Measurements from ENCODE around the gene TMEM72.

Gene TMEM72

DNA sequence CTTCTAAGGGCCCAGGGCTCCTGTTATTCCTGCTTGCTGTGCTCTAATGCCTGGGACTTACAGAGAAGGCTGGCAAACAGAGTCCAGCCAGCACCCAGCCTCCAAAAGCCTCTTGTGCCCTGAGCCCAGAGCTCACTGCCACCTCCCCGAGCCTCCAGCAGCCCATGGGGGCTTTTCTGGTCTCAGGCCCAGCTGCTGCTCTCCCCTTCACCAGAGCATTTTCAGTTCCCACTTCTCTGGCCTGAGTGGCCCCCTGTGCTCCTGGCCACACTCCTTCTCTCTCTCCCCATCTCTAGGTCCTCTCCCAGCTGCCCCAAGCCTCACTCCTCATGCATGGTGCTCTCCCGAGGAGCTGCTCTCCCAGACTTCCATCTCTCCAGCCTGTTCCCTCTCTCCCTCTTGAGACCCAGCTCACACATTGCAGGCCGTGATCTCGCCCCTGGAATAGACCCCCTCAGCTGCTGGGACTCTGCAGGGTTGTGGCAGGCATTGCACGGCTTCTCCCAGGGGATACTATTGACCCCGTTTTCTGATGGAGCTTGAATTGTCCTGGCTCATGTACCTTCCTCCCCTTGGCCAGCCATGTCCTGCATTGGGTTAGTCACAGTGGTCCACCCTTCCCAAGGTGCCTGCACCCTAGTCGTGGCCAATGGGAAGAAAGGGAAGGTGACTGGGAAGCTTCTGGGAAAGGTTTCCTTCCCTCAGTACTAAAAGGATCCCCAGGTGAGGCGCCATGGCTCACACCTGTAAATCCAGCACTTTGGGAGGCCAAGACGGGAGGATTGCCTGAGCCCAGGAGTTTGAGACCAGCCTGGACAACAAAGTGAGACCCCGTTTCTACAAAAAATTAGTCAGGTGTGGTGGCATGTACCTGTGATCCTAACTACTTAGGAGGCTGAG, 39.4 kb downstream of the TMEM72 start:
- H3K4me2 ChIP-seq (ENCODE audit: insufficient read depth, low read length) = no peak overlapping the region
- no peak overlapping the region for H3K9ac ChIP-seq (ENCODE audit: low read depth, low read length)
- H3K79me2 ChIP-seq (ENCODE audit: insufficient read depth, low read length) = no peaks in the 10 kb centered on the region
- TF ChIP-seq EZH2 (IDR thresholded peaks at IDR 0.05; ENCODE audit: borderline replicate concordance, low read depth, low read length, severe bottlenecking) = no peak
- TF ChIP-seq, protein P1, sequence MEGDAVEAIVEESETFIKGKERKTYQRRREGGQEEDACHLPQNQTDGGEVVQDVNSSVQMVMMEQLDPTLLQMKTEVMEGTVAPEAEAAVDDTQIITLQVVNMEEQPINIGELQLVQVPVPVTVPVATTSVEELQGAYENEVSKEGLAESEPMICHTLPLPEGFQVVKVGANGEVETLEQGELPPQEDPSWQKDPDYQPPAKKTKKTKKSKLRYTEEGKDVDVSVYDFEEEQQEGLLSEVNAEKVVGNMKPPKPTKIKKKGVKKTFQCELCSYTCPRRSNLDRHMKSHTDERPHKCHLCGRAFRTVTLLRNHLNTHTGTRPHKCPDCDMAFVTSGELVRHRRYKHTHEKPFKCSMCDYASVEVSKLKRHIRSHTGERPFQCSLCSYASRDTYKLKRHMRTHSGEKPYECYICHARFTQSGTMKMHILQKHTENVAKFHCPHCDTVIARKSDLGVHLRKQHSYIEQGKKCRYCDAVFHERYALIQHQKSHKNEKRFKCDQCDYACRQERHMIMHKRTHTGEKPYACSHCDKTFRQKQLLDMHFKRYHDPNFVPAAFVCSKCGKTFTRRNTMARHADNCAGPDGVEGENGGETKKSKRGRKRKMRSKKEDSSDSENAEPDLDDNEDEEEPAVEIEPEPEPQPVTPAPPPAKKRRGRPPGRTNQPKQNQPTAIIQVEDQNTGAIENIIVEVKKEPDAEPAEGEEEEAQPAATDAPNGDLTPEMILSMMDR (IDR thresholded peaks at IDR 0.05; ENCODE audit: borderline replicate concordance, extremely low read depth, low read length, poor library complexity, severe bottlenecking) = no peak
- no peak overlapping the region for H2AFZ ChIP-seq (ENCODE audit: low read depth, low read length)
- DNase-seq (no peak), ATAC-seq (ENCODE audit: insufficient read depth, low read depth) (no peak)
- H3K36me3 ChIP-seq (ENCODE audit: insufficient read depth, low read length) = 0 out of 2 replicates have a peak, but pooled peaks cover 4% of the 10 kb centered on the region
- no peaks in the 10 kb centered on the region for H3K9me3 ChIP-seq (ENCODE audit: insufficient read depth, low read length, severe bottlenecking)
- no peaks in the 10 kb centered on the region for H4K20me1 ChIP-seq (ENCODE audit: insufficient read depth, low read length)
- H3K27me3 ChIP-seq (ENCODE audit: insufficient read depth, low read length, poor library complexity) = no peaks in the 10 kb centered on the region
- H3K4me3 ChIP-seq (ENCODE audit: low read depth in 1 of 2, low read length in 2 of 2) = no peak overlapping the region
- no peaks in the 10 kb centered on the region for H3K4me1 ChIP-seq (ENCODE audit: insufficient read depth, low read length)
- no peak overlapping the region for H3K27ac ChIP-seq (ENCODE audit: low read length)

GRCh38 chr10:44951576-44952226, 40.6 kb downstream of the TMEM72 start:
- H3K4me2 ChIP-seq (ENCODE audit: insufficient read depth, low read length) = no peak overlapping the region
- DNase-seq (no peak), ATAC-seq (ENCODE audit: insufficient read depth, low read depth) (no peak)
- H3K27ac ChIP-seq (ENCODE audit: low read length) = no peak overlapping the region
- TF ChIP-seq EZH2 (IDR thresholded peaks at IDR 0.05; ENCODE audit: borderline replicate concordance, low read depth, low read length, severe bottlenecking) = no peak
- TF ChIP-seq, protein P1 (IDR thresholded peaks at IDR 0.05; ENCODE audit: borderline replicate concordance, extremely low read depth, low read length, poor library complexity, severe bottlenecking) = no peak
- no peak overlapping the region for H2AFZ ChIP-seq (ENCODE audit: low read depth, low read length)
- H3K79me2 ChIP-seq (ENCODE audit: insufficient read depth, low read length) = no peaks in the 10 kb centered on the region
- no peaks in the 10 kb centered on the region for H3K27me3 ChIP-seq (ENCODE audit: insufficient read depth, low read length, poor library complexity)
- no peaks in the 10 kb centered on the region for H4K20me1 ChIP-seq (ENCODE audit: insufficient read depth, low read length)
- peaks cover 6% of the 10 kb centered on the region; the same call in 1 of the 2 replicates for H3K36me3 ChIP-seq (ENCODE audit: insufficient read depth, low read length)
- H3K9ac ChIP-seq (ENCODE audit: low read depth, low read length) = no peak overlapping the region
- no peaks in the 10 kb centered on the region for H3K4me1 ChIP-seq (ENCODE audit: insufficient read depth, low read length)
- no peak overlapping the region for H3K4me3 ChIP-seq (ENCODE audit: low read depth in 1 of 2, low read length in 2 of 2)
- no peaks in the 10 kb centered on the region for H3K9me3 ChIP-seq (ENCODE audit: insufficient read depth, low read length, severe bottlenecking)

DNA sequence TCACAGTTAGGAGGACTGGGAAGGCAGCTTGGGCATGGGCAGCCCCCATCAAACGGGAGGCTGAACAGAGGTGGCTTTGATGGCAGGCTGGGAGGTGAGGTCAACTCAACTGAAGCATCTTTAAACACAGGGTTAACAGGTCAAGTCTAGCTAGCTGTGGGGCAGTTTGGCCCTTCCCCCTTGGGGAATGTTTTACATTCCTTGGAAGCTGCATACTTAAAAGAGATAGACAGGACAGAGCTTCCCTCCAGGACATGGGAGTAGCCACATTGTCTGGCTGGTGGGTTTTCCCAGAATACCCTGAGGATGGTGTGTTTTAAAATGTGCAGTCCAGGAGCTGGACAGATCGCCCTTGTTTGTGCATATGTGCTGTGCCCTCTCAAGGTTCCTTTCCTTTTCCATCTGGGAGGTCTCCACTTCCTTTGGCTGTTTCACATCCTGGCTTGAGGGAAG, 41.7 kb downstream of the TMEM72 start:
- H3K4me2 ChIP-seq (ENCODE audit: insufficient read depth, low read length) = no peak overlapping the region
- H3K27ac ChIP-seq (ENCODE audit: low read length) = no peak overlapping the region
- no peak for DNase-seq

More for the DNA sequence above, 41.7 kb downstream of the TMEM72 start:
- no peak overlapping the region for H2AFZ ChIP-seq (ENCODE audit: low read depth, low read length)
- no peaks in the 10 kb centered on the region for H3K27me3 ChIP-seq (ENCODE audit: insufficient read depth, low read length, poor library complexity)
- no peaks in the 10 kb centered on the region for H3K9me3 ChIP-seq (ENCODE audit: insufficient read depth, low read length, severe bottlenecking)
- peaks cover 3% of the 10 kb centered on the region; the same call in 1 of the 2 replicates for H3K4me1 ChIP-seq (ENCODE audit: insufficient read depth, low read length)
- no peaks in the 10 kb centered on the region for H4K20me1 ChIP-seq (ENCODE audit: insufficient read depth, low read length)
- H3K79me2 ChIP-seq (ENCODE audit: insufficient read depth, low read length) = no peaks in the 10 kb centered on the region
- TF ChIP-seq EZH2 (IDR thresholded peaks at IDR 0.05; ENCODE audit: borderline replicate concordance, low read depth, low read length, severe bottlenecking) = no peak
- TF ChIP-seq, protein P1 (IDR thresholded peaks at IDR 0.05; ENCODE audit: borderline replicate concordance, extremely low read depth, low read length, poor library complexity, severe bottlenecking) = no peak
- no peak for ATAC-seq (ENCODE audit: insufficient read depth, low read depth)
- peaks cover 8% of the 10 kb centered on the region; the same call in 1 of the 2 replicates for H3K36me3 ChIP-seq (ENCODE audit: insufficient read depth, low read length)
- H3K4me3 ChIP-seq (ENCODE audit: low read depth in 1 of 2, low read length in 2 of 2) = no peak overlapping the region
- no peak overlapping the region for H3K9ac ChIP-seq (ENCODE audit: low read depth, low read length)

Data from DND-41 (cell line).